H4 (cell line): Measurements from ENCODE around the gene ZNF516. TPM values are rescaled to one million over a fixed set of nuclear protein-coding genes. Genes with fewer than 3 reads are reported as not detected.
A peak's percentile ranks its signal among the peaks of the same experiment; 100 is the strongest.
"Not testable (repeated sequence)": the region's sequence is repeated elsewhere in the genome, so short reads cannot be mapped to it uniquely, and the experiment has no call there.

Experiments
- DNase-seq: peaks from one replicate; pipeline ENCODE4 v3.0.0-alpha.2; 2015; ENCODE audit warnings: low spot score
- total RNA-seq: library from RNA; depleted of rRNA; stranded (reverse); fragments of >200 nt; shearing (Covaris generic); gene quantifications from 2 replicates; pipeline ENCODE4 v1.2.3, GENCODE V29; 2014

ZNF516 gene
- total RNA-seq, 1 experiment from 2014 or later: 7.0 TPM

DNA sequence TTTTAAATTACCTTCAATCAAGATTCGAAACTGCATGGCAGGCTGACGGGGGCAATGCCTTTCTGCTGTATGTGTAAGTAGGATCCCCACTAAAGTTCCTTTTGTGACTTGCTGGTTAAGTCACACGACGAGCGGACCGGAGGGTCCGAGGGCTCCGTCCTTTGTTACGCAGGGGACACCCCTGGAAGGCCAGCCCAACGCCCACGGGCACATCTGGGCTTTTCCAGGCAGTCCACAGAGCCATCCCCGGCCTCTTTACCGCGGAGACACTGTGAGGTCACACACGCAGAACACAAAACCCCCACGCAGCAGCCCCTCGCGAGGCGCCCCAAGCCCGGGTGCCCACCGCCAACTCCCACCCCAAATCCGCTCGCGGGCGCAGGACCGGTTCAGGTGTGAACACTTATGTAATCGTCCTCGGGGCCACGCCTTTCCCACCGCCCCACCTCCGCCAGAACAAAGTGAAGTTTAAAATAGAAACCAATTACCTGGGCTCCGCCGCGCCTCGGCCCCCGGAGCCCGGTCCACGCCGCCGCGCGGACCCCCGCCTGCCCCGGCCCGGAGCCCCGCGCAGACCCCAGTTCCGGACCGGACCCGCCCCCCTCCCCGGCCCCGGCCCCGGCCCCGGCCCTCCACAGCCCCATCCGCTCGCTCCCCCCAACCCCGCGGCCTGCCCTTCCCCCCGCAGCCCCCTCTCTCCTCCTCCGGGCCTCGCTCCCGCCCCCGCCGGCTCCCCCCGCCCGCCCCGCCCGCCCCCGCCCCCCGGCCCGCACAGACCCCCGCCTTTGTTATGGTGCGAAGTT is 4.2 kb downstream of the ZNF516 start:
- DNase-seq: peak; percentile 41

DNA sequence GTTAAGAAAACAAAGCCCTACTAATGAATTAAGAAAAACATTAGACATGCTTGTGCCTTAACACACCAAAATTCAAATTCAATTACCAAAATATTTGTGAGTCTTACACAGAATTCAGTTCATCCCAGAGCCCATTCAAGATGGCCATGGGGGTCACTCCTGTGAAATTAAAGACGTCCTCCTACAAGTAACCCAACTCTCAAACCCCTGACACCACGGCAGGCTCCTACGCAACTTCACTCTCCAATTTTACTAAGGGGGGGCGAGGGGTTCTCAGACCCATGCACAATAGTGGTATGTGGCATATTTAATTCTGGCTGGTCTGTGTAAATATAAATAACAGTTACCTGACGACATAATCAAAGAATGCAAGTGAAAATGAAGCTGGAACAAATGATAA is 5.0 kb downstream of the ZNF516 start:
- DNase-seq: no peak

DNA sequence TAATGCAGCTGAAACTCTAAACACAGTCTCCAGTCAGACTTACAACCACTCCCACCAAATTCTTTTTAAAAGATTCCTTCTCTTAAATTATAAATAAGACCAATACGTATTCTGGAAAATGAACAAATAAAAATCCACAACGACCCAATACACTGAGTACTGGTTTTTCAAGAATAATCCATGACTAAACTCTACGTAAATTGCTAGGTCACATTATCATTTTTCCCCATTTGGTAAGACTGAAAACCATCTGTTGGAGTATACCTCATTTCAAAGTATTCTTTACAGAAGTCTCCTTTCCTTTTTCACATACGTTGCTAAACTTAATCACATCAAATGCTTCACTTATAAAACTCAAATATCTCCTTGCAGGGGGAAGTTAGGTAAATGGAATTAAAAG is 6.0 kb downstream of the ZNF516 start:
- no peak for DNase-seq

DNA sequence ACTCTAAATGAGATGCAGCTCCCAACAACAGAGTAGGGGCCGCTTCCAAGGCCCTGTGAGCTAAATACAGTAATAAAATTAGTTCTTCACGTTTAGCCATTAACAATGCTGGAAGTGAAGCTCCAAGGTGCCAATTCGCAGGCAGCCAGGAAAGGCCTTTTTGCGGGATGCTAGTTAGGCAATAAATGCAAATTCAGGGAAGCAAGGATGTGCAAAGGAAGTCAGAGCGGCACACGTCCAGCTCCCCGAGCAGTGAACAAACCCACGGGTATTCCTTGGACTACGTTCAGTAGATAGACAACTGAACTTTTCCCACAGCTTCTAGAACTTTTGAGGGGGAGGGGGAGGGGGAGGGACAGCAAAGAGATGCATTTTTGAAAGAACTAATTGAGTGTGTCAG is 6.9 kb downstream of the ZNF516 start:
- DNase-seq: no peak

DNA sequence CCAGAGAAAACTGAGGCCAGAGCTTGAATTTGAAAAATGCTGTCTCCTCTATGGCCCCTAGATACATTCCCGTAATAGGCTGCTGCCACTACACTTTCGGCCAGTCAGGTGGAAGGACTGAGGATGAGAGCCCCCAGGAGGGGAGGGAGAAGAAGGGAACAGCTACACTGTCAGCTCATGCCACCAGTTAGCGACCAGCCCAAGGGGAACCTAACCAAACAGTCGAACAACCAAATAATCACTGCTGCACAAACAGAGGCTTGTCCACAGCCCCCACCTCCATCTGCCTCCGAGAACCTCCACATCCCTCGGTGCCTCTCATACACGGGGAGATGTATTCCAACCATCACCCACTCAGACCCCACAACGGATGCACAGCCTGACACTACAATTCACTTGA is 7.3 kb downstream of the ZNF516 start:
- DNase-seq: no peak

DNA sequence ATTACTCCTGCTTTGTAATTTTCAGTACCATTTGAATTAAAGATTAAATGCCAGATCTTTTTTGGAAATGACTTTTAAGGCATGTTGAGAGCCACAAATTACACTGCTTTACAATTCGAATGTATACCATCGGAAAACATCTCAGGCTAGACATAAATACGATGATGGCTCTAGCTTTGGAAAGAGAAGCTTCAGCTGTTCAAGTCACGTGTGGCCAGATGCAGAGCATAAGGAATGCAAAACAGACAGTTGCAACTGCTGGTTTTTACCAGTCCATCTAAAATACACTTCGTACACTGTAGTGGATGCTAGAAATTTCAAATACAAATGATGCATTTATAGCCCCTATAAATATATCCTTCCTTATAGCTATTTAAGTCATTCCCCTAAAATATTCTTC is 8.0 kb downstream of the ZNF516 start:
- no peak for DNase-seq

DNA sequence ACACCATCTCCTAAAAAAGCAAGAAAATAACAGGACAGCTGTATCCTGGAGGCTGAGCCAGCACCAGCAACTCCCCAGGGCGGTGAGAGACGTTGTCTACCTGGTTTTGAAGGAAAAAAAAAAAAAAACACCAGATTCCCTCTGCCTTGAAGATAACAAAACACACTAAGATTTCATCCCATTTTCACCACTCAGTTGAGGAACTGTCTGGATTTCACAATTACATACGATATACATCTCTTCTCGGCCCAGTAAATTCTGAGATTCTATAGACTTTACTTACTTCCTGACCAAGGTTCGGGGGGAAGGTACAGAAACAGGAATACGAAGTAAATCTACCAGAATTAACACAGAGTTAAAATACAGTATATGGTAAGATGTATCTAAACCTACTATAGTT is 8.5 kb downstream of the ZNF516 start:
- no peak for DNase-seq

DNA sequence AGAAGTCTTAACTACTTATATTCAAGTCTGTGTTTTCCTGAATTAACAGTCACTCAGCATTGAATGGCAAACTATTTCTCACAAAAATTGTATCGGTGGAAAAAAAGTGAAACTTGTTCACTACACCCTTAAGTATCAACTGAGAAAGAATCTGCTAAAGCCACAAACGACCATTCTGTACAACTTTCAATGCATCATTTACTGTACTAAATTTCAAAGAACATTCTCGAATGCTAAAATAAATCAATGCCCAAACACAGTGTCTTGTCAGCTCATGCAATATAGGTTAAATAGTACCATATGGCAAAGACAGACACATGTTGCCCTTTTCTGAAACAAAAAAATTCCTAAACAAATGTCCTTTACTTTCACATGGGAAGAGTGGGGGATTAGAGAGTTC is 9.0 kb downstream of the ZNF516 start:
- DNase-seq: no peak

DNA sequence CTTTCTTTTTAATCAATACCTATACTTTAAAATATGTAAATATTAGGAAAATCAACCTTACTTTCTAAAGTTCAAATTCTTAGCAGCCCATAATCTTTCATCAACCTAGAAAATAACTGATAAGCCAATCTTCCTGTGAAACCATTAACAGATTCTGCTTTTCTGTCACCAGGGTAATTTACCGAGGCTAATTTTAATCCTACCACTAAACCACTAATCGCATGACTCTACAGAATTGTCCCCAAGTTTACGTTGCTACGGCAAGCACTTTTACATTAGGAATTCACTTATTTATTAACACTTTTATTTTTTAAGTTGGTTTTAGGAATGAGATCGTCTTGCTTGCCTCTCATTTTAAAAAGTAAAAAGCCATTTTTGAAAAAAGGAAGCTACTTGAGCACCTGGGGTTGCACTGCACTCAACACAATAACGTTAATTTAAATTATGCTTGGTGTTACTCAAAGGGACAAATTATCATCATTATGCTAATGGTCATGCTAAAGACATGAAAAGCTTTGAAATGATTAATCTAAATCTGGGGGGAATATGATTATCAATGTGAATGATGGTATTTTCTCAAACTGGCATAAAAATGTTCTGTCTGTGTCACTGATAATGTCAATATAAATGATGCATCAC is 10.2 kb downstream of the ZNF516 start:
- no peak for DNase-seq

DNA sequence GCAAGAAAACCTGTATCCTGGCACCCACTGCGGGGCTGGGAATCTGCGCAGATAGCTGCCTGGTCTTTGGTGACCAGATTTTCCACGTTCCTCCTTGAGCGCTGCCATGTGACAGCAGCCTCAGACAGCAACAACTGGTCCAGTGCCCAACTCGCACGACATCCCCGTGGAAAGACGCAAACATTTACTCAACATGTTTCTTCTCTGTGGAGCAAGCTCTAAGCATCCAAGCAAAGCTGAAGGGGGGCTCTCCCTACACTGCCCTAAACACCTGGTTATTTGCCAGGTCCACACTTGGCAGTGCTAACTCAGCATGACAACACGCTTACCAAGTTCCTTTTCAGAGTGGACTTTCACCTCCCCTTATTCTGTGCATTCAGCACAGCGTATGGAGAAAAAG is 11.3 kb downstream of the ZNF516 start:
- DNase-seq: no peak

DNA sequence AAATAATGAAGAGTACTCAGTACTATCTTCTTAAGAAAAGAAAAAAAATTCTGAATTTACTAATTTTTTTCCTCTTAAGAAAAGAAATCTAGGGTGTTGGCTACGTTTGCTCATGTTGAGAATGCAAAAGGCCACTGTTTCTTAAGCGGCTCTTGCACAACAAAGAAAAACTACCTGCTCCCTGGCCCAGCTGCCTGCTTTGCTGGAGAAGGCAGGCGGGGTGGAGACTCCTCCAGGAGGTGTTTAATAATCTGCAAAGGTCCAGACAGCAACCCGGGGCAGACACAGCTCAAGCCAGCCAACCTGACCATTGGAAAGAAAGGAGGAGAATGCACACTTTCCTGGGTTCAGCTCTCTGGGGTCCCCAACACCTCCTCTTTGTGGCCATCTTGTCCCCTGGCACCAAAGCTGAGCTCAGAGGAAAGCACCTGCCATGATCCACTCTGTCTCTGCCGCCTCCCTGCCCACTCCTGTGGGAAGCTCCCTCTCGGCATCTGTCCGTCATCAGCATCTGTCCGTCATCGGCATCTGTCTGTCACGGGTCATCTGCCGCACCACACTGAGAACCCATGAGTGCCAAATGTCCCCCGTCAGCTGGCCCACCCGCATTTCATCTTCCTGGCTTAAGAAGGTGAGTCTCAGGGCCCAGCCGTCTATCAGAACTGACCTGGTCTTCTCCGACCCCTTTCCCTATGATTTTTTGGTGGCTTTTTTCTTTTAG is 11.9 kb downstream of the ZNF516 start:
- no peak for DNase-seq

DNA sequence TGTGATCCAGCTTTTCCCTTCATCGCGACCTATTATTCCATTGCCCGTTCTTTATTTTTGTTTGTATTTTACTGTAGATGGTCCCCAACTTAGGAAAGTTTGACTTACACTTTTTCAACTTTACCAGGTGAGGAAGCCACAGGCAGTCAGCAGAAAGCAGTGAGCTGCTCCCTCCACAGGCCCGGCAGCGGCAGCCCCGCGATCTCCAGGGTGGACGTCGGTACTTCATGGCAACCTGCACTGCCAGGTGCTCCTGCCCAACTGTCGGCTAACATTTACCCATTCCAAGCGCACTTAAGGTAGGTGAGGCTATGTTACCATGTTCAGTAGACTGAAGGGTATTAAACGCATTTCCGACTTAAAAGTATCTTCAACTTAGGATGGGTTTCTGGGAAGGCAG is 12.8 kb downstream of the ZNF516 start:
- DNase-seq: no peak

DNA sequence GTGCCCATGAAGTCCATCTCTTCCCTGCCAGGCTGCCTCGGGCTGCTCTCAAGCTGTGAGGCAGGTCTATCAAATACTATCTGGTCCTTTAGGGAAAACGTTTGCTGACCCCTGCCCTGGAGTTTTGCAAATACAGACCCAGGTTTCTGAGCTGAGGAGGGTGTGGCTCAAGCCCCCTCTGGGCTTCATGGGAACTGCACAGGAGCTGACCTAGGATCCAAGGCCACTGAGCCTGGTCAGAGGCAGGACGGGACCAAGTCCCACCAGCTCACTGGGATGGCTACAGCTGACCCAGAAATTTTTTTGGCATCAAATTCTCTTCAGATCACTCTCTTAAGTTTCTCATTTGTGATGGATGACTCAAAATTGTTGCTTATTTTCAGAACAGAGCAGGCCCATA is 14.1 kb downstream of the ZNF516 start:
- no peak for DNase-seq

DNA sequence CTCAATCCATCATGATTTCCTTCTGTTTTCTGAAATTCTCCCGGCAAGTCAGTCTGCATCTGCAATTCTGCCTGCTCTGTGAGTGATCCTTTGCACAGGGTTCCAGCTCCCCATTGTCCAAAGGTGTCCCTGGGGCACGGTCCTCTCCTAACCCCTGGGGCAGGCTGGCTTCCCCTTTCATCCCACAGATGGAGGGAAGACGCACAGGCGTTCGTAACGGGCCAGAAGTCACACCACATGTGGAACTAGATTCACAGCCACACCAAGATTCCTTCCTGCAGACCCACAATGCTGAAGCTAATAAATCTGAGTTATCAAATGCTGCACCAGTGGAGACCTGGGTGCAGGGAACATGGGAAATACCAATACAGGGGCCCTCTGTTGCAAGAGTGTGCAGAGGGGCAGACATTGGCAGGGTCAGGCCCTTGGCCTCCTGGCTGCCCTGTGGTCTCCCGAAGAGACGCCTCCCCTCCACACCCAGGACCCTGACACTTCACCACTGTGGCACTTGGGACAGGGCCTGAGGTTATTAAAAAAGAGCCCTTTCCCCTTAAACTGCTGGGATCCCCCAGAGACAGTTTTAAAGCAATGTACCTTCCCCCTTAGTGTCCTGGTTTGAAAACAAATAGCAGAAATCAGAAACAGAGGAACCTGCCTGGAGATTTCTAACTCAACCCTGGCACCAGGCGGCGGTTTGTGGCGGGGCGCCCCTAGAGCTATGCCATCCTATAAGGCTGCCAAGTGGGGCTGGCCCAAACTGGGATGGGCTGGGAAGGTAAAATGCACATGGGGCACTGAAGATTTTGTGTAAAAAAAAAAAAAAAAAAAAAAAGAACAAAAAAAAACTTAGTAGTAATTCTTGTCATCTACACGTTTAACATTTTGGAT is 15.4 kb downstream of the ZNF516 start:
- no peak for DNase-seq

DNA sequence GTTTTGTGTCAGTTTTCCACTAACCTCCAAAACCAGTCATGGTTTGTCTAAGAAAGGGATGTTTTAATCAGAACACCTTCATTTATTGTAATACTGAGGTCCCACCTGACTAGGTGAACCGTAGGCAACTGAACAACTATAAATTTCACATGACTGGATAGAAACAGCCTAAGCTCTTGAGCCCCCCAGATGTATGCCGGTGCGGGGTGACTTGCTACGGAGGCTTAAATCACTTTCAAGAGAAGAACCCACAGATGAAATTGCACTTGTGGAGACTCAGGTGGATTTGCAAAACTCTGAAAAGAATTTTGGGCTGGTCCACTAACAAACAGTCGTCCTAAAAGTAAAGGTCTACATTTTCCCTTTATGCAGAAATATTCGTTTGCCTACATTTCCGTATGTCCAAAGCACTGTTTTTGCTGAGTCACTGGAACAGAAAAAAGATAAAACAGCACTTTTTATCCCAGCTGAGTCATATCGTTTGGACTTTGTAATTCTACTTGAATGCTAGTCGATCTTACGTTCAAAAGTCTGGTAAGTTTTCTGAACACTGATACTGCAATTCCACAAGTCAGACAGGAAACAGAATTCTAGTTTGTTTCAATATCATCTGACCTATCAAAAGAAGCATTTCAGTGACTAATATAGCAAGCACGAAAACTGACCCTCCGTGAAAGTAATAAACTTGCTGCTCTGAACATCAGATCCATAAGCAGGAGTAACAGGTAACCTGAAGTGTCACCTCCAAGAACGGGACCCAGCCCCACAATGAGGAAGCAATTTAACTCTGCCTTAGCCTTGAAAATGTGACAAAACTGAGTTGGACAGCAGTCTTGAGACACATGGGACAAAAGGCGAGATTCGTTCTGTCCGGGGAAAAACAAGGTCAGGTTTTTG is 18.1 kb downstream of the ZNF516 start:
- DNase-seq: peak; percentile 85

DNA sequence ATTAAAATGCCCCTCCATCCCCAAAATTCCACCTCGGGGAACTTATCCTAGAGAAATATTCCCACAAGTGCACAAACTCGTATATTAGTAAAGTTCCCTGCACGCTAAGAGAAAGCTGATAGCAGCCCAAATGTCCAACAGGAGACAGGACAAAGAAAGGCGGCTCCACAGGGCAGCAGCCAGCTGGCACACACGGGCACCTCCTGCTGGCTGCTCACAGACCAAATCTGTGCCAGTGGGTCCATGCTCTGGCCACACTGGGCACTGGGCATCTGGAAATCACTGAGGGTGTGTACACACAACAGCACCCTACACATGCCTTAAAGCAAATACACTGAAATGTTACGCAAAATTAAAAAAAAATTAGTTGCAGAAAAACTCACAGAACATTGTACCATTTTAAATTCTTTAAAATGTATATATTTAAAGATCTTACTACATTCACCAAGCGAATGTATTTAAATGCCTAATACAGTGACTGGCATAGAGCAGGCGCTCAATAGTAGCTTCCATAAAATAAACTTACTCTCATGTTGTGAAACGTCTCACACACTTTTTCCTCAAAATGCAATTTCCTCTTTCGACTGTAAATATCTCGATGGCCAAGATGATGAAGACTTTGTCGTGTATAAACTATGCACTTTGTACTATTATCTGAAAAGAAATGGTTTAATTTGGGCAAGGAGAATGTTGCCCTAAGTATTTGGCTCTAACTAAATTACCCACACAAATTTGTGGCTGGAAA is 19.4 kb downstream of the ZNF516 start:
- peak; percentile 40 for DNase-seq

DNA sequence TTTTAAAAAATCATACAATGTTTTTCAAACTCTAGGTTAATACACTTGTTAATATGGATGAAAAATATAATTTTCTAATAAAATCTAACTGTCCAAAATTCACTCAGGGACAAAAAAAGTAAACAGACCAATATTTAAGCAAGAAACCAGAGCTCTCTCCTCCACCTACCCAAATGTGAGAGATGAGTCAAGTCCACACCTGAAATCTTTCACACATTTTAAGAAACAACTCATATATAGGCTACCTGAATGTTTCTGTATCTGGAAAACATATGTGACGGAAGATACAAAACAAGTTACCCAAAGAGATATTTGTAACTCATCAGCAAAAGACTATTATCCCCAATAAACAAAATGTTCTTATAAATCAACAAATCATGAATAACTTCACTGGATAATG is 20.2 kb downstream of the ZNF516 start:
- no peak for DNase-seq

DNA sequence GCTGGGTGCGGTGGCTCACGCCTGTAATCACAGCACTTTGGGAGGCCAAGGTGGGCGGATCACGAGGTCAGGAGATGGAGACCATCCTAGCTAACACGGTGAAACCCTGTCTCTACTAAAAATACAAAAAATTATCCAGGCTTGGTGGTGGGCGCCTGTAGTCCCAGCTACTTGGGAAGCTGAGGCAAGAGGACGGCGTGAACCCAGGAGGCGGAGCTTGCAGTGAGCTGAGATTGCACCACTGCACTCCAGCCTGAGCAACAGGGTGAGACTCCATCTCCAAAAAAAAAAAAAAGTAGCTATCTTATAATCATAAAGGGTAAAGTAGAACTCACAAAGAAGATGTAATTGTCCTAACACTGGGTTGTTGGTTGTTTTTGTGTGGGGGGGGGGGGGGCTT is 21.5 kb downstream of the ZNF516 start:
- not testable (repeated sequence) for DNase-seq

DNA sequence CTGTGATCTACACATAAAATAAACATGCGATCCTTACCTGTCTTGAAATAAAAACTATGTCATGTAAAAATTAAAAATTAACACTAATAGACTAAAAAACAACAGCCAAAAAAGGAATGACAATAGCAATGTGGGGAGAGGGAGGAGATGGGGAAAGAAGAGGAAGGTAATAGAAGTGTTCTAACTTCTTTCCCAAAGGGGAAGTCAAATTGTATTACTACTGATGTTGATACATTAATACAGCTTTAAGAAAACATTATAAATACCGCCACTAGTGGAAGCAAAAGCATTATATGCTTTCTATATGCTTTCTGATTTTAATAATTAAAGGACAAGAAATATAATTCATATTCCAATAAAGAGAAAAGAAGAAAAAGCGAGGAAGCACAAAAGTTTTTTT is 22.2 kb downstream of the ZNF516 start:
- no peak for DNase-seq

DNA sequence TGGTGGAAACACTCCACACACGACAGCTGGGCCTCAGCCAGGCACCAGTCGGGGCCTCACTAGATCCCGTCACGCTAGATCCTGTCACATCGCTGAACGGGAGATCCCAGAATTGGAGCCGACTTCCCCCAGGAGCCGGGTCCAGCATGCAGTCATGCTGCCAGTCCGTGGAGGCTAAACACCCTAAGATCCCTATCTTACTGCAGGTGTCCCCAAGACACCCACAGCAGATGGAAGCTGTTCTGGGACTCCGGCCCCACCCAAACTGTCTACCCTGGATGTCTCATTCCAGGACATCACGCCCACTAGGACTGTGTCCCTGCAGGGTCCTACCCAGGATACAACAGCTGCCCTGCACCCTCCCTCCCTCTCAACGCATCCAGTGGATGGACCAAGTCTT is 23.4 kb downstream of the ZNF516 start:
- no peak for DNase-seq
